ENCODE results near the gene ITGAV. TPM values are rescaled to one million over a fixed set of nuclear protein-coding genes. Genes with fewer than 3 reads are reported as not detected.

The ITGAV gene
- total RNA-seq, 1 donor: 311 TPM

- no peaks in the 10 kb centered on the region for H3K36me3 ChIP-seq (ENCODE audit: insufficient read depth, low read length)
- TF ChIP-seq CTCF (IDR thresholded peaks at IDR 0.05; ENCODE audit: extremely low read depth, low read depth, low read length): no peak
Measured at GRCh38 chr2:186716004-186716403, 126.1 kb downstream of the ITGAV start.

DNA sequence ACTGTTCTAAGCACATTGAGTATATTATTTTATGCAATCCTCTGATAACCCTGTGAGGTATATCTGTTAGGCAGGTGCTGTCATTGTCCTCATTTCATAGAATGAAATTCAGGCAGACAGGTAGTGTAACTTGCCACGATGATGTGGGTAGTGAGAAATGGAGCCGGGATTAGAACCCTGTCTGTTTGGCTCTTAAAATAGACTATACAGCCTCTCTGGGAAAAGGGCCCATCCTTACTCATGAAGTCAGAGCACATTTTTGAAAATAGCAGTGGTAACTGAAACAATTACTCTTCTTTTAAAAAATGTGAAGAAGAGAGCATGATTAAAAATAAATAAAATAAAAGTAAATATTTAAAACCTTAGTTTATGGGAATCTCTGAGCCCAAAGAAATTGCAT is 127.0 kb downstream of the ITGAV start:
- H3K36me3 ChIP-seq (ENCODE audit: insufficient read depth, low read length): no peaks in the 10 kb centered on the region
- H3K79me2 ChIP-seq (ENCODE audit: insufficient read depth, low read length): peaks cover 2% of the 10 kb centered on the region
- no peak overlapping the region for H3K4me2 ChIP-seq (ENCODE audit: insufficient read depth, low read length)
- H3K27ac ChIP-seq (ENCODE audit: low read depth, low read length): no peak overlapping the region
- no peak for TF ChIP-seq CTCF (IDR thresholded peaks at IDR 0.05; ENCODE audit: extremely low read depth, low read depth, low read length)
- no peaks in the 10 kb centered on the region for H3K9me3 ChIP-seq (ENCODE audit: low read depth, low read length)
- H3K4me1 ChIP-seq (ENCODE audit: insufficient read depth, low read length): peaks cover 2% of the 10 kb centered on the region
- no peaks in the 10 kb centered on the region for H3K27me3 ChIP-seq (ENCODE audit: insufficient read depth, low read length)
- H4K20me1 ChIP-seq (ENCODE audit: insufficient read depth, low read length): no peaks in the 10 kb centered on the region
- no peak for DNase-seq (ENCODE audit: insufficient read length, low spot score, missing footprints)
- no peak overlapping the region for H2AFZ ChIP-seq (ENCODE audit: low read length)
- no peak overlapping the region for H3K4me3 ChIP-seq (ENCODE audit: insufficient read depth, low read length)

More at GRCh38 chr2:186716004-186716403, 126.1 kb downstream of the ITGAV start:
- no peaks in the 10 kb centered on the region for H4K20me1 ChIP-seq (ENCODE audit: insufficient read depth, low read length)
- no peaks in the 10 kb centered on the region for H3K27me3 ChIP-seq (ENCODE audit: insufficient read depth, low read length)
- peaks cover 2% of the 10 kb centered on the region for H3K79me2 ChIP-seq (ENCODE audit: insufficient read depth, low read length)
- no peaks in the 10 kb centered on the region for H3K9me3 ChIP-seq (ENCODE audit: low read depth, low read length)
- H3K4me3 ChIP-seq (ENCODE audit: insufficient read depth, low read length): no peak overlapping the region
- H3K27ac ChIP-seq (ENCODE audit: low read depth, low read length): no peak overlapping the region
- H3K4me1 ChIP-seq (ENCODE audit: insufficient read depth, low read length): peaks cover 2% of the 10 kb centered on the region
- DNase-seq (ENCODE audit: insufficient read length, low spot score, missing footprints): no peak
- no peak overlapping the region for H2AFZ ChIP-seq (ENCODE audit: low read length)
- H3K4me2 ChIP-seq (ENCODE audit: insufficient read depth, low read length): no peak overlapping the region

GRCh38 chr2:186717320-186718007 is 127.6 kb downstream of the ITGAV start:
- Histone ChIP-seq H4K20me1 (ENCODE audit: insufficient read depth, low read length) (no peaks in the 10 kb centered on the region), H3K79me2 (ENCODE audit: insufficient read depth, low read length) (peaks cover 2% of the 10 kb centered on the region), H2AFZ (ENCODE audit: low read length) (peak overlapping the region; percentile 49), H3K4me2 (ENCODE audit: insufficient read depth, low read length) (no peak overlapping the region), H3K4me3 (ENCODE audit: insufficient read depth, low read length) (no peak overlapping the region), H3K36me3 (ENCODE audit: insufficient read depth, low read length) (no peaks in the 10 kb centered on the region), H3K27ac (ENCODE audit: low read depth, low read length) (no peak overlapping the region), H3K4me1 (ENCODE audit: insufficient read depth, low read length) (peaks cover 2% of the 10 kb centered on the region), H3K27me3 (ENCODE audit: insufficient read depth, low read length) (no peaks in the 10 kb centered on the region), H3K9me3 (ENCODE audit: low read depth, low read length) (no peaks in the 10 kb centered on the region)
- no peak for DNase-seq (ENCODE audit: insufficient read length, low spot score, missing footprints)
- TF ChIP-seq CTCF (IDR thresholded peaks at IDR 0.05; ENCODE audit: extremely low read depth, low read depth, low read length): no peak

- H4K20me1 ChIP-seq (ENCODE audit: insufficient read depth, low read length): no peaks in the 10 kb centered on the region
- no peak overlapping the region for H3K4me2 ChIP-seq (ENCODE audit: insufficient read depth, low read length)
- no peaks in the 10 kb centered on the region for H3K36me3 ChIP-seq (ENCODE audit: insufficient read depth, low read length)
- DNase-seq (ENCODE audit: insufficient read length, low spot score, missing footprints): no peak
- no peak for TF ChIP-seq CTCF (IDR thresholded peaks at IDR 0.05; ENCODE audit: extremely low read depth, low read depth, low read length)
- H2AFZ ChIP-seq (ENCODE audit: low read length): no peak overlapping the region
- H3K27ac ChIP-seq (ENCODE audit: low read depth, low read length): no peak overlapping the region
- H3K27me3 ChIP-seq (ENCODE audit: insufficient read depth, low read length): no peaks in the 10 kb centered on the region
- H3K4me3 ChIP-seq (ENCODE audit: insufficient read depth, low read length): no peak overlapping the region
- H3K4me1 ChIP-seq (ENCODE audit: insufficient read depth, low read length): peaks cover 2% of the 10 kb centered on the region
- H3K9me3 ChIP-seq (ENCODE audit: low read depth, low read length): no peaks in the 10 kb centered on the region
- peaks cover 2% of the 10 kb centered on the region for H3K79me2 ChIP-seq (ENCODE audit: insufficient read depth, low read length)
Measured at GRCh38 chr2:186718122-186718521, 128.3 kb downstream of the ITGAV start.

All from osteoblast (primary cell).